HG02623 (cell line): ENCODE data around the gene NBEAL2.
"Not testable (repeated sequence)": the region's sequence is repeated elsewhere in the genome, so short reads cannot be mapped to it uniquely, and the experiment has no call there.

Experiments
- ATAC-seq: cut with Tn5 transposase; IDR thresholded peaks from one replicate; pipeline ENCODE4 v1.9.1; 2021; ENCODE audit warnings: moderate library complexity; ENCODE audit not compliant: unreplicated experiment

The NBEAL2 gene

DNA sequence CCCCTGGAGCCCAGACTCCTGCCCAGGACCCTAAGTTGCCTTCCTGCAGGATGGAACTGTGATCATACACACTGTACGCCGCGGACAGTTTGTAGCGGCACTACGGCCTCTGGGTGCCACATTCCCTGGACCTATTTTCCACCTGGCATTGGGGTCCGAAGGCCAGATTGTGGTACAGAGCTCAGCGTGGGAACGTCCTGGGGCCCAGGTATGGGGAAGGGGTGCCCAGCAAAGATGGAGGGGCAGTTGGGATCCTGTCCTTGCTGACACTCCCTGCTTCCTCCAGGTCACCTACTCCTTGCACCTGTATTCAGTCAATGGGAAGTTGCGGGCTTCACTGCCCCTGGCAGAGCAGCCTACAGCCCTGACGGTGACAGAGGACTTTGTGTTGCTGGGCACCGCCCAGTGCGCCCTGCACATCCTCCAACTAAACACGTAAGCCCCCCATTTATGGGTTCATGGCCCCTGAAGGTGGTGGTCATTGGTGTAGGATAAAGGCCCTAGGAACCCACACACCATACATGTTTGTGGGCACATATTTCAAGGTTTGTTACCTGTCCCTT lies 28.8 kb downstream of the NBEAL2 start:
- no peak for ATAC-seq

DNA sequence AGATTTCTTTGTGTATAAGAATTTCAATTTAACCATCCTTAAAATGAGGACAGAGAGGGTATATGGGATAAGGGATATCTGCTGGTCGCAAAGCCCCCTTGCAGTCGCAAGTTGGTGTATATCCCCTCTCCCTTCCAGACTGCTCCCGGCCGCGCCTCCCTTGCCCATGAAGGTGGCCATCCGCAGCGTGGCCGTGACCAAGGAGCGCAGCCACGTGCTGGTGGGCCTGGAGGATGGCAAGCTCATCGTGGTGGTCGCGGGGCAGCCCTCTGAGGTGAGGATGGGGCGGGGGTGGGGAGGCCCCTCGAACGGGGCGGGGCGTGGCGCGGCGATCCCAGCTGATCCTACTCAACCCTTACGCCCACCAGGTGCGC lies 29.4 kb downstream of the NBEAL2 start:
- ATAC-seq, result no peak

DNA sequence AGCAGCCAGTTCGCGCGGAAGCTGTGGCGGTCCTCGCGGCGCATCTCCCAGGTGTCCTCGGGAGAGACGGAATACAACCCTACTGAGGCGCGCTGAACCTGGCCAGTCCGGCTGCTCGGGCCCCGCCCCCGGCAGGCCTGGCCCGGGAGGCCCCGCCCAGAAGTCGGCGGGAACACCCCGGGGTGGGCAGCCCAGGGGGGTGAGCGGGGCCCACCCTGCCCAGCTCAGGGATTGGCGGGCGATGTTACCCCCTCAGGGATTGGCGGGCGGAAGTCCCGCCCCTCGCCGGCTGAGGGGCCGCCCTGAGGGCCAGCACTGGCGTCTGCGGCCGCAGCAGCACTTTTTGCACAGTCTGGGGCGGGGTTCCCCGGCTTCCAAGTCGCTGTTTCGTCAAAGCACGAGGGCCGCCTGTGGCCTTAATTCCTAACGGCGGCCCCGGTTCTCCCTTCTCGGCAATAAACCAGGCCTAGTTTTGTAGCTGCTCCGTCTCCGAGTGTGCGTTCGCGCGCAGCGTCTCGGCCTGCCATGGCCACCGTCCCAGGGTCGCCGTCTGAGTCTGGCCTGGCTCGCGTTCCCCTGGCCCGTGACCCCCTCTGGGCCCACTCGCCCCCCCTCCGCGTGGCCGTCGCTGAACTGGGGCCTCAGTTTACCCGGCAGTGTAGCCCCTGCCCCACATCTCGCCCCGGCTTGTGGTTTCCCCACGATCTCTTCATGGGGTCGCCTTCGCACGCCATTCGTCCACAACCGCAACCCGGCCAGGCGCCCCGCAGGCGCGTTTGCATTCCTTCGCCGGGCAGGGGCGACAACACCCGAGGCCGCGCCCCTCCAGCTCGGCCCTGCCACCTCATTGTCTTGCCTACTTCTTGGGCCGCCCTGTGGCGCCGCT lies 30.0 kb downstream of the NBEAL2 start:
- peak; percentile 69 for ATAC-seq

DNA sequence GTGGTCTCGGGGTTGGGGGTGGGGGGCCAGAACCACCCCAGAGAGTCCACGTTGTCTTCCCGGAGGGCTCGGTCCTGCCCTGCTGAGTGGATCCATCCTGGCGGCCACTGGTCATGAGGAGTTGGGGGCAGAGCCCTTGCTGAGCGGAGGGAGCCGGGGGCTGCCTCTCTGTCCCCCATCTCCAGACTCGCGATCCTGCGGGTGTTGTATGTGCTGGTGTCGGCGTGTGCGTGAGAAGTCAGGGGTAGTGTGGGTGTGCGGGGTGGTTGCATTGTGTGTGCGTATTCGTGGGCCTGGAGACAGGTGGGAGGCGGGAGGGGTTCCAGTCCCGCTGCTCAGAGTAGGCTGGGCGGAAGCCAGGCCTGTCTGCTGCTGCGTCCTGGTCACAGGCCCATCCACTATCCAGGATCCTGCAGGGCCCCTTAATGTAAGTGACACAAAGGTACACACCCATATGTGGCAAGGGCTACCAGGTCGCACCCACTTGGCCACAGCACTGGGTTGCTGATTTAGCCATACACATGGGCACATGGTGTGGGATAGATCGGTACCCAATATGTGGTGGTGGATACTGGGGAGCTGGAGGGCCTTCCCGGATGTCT lies 30.7 kb downstream of the NBEAL2 start:
- no peak for ATAC-seq

DNA sequence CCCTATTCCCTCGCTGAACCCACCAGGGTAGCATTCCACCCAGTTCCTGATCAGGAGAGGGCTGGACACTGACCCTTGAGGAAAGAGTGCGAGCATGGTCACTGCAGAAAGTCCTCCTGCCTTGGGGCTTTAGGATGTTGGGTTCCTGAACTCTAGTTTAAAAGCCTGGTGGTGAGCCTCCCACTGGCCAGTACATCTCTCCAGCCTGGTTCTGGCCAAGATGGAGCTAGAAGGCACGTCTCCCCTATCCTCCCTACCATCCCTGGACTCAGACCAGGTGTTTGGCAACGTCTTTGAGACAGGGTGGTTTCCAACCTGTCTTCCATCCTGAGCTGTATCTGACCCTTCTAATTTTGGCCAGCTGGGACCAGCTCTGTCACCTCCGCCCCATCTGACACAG lies 31.4 kb downstream of the NBEAL2 start:
- no peak for ATAC-seq

DNA sequence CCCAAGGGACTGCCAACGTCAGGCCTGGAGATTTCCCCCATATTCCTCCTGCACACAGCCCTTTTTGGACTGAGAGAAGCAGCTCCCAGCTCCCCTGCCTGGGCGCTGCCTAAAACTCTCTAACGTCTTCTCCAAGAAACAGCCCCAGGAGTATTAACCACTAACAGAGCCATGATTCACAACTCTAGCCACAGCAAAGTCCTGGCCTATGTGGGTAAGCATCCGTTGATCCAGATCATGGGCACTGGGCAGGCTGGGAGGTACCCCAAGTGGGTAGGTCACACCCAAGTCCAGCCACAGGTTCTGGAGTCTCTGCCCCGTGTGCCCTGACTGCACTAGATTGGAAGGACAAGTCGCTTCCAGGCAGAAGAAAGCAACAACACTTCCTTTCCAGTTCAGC lies 31.9 kb downstream of the NBEAL2 start:
- ATAC-seq, result no peak

DNA sequence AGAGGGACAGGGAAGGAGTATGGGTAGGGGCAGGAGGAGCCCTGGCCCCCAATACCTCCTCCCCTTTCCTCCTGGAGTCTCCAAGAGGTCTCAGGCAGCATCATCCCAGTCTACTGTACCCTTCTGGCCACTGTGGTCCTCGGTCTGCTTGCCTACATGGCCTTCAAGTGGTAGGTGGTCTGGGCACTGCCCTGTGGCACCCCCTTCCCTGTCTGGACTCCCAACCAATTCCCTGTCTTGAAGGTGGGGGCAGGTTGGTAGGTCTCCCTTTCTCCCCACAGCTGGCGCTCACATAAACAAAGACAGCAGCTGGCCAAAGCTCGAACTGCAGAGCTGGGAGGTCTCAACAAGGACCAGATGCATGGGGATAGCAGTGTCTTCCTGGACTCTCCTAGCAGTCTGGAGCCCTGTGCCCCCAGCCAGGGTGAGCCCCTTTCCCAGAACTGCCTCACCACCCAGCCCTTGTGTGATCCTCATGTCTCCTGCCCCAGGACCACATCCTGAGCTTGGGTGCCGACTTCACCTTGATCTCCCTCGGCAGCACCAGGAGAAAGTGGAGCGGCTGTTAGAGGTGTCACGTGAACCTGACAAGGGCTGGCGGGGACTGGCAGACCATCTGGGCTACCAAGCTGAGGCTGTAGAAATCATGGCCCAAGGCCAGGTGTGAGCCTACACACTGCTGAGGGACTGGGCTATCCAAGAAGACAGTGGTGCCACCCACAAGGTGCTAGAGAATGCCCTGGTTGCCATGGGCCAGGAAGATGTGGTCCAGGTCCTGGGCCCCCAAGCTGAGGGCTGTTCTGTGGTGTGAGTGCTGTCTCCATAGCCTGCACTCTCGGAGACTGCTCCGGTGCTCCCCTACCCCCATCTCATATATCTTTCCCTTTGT lies 33.1 kb downstream of the NBEAL2 start:
- no peak for ATAC-seq

DNA sequence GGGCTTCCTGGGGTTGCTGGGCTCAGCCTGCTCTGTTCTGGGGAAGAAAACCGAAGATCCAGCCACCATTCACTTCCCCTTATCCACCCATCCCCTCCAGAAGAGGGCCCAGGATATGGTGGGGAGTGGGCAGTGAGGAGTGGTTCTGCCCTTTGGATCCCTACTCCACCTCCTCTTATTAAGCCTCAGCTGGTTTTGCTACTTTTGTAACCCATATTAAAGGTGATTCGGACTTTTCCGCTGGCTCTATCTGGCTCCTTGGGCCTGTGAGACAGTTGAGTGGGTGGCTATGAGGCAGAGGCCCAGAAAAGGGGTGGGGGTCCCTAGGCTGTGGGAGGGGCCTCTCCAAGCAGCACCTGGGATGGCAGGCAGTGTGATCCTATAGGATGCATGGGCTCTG lies 33.8 kb downstream of the NBEAL2 start:
- ATAC-seq, result no peak

DNA sequence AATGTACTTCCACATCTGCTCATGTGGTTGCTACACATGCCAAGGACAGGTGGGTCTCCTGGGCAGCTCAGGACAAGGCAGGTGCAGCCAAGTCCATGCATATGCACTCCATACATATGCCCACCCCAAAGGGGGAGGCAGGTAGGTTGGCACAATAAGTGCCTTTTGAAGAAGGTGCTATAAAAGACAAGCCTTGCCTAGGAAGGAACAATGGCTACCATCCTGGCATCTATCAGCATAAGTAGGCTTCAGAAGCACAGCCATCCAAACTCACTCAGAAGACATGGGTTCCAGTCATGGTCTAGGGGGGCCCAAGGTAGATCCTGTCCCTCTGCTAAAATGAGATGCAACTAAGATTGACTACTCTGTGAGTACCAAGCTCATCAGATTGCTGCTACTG lies 34.6 kb downstream of the NBEAL2 start:
- ATAC-seq, result no peak

DNA sequence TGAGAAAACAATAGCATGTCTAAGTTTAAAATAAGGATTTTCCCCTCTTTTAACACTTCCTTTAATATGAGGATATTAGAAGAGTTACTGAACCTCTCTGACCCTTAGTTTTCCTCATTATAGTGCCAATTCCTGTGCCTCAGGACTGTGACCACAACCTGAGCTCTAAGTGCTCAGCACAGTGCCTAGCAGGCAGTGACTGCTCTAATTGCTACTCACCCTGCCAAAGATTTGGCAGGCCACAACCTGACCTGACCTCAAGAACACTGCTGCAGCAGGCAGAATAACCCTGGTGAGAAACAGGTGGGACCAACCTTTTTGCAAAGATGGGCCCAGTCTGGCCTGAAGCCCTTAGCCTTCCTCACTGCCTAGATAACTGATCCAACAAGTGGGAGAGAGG lies 35.7 kb downstream of the NBEAL2 start:
- no peak for ATAC-seq

DNA sequence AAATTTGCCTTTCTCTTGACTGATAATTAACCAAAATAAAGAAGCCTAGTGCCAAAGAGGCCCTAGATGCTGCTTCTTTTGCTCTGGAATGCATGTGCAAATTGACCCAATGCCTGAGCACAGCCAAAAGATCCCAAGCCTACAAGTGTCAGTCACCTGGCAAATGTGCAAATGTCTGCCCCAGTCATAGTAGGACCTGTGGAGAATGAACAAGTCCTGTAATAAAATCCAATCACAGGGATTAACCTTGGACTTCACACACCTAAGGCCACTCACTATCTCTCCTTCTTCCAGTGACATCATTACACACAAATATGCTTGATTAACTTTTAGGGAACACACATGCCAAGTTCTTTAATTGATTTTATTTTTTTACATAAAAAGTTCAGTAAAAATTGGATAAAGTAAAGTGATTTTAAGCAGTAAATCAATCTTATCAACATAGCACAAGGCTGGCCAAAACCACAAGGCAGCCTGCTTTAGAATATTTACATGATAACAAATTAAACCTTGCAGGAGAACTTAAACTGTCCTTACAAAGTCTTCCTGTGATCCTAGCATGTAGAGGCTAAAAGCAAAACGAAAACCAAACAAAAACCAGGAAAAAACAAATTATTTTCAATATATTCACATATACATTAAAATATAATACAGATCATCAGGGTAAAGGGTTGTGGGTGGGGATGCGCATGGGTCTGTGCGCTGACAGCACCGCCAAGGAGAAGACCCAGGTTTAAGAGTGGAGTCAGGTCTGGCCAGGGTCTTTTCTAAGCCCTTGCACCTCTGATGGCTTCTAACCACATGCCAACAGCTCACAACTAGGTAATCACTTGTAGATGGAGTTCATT lies 36.8 kb downstream of the NBEAL2 start:
- ATAC-seq, result no peak

DNA sequence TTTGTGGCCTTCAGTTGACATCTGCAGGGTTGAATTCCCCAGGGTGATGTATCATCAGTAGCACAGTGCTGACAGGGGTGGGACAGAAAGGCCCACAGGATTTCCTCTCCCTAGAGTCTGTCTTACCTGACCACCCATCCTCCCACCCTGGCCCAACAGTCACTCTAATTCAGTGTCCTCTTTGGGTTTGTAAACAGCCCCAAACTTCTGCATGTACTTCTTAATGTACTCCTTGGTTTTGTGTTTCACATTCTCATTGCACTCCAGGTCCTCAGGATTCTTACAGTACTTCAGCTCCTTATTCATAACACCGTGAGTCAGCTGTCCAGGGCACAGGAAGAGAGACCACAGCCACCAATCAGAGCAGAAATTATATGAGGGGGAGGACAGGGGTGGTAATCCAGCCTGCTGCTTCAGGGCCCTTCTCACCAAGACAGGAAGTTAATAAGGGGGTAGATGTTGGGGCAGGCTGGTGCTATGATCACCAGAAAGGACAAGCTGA lies 37.5 kb downstream of the NBEAL2 start:
- ATAC-seq, result no peak

DNA sequence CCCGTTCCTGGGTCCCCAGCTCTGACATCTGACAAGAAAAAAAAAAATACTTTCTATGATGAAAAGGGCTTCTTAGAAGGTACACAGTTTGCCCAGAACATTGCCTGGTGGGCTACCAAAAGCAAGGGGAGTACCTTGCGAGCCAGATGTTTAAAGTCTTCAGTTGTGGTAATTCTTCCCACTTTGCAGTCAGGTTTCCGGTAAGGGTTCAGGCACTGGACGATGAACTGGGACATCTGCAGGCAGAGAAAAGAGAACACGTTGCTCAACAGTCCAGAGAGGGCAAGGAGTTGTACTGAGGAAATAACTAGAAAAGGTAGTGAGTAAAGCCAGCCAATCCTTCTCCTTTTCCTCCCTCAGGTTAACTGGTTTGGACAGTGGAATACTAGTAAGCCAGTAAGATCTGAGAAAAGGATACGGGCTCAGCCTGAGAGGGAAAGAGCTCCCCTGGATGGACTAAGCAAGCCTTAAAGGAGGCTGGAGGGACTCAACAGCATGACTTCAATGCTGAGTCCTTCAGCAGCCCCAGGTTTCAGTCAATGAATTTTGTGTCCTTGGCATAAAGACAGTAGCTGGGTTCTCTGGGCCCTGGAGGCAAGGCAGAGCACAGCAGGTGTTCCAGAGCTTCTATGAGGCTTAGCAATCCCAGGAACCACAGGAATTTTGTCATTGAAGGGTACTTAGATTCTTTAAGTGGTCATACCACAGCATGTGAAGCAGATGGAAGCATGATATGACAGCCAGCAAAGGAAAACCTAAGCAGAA lies 38.2 kb downstream of the NBEAL2 start:
- no peak for ATAC-seq

DNA sequence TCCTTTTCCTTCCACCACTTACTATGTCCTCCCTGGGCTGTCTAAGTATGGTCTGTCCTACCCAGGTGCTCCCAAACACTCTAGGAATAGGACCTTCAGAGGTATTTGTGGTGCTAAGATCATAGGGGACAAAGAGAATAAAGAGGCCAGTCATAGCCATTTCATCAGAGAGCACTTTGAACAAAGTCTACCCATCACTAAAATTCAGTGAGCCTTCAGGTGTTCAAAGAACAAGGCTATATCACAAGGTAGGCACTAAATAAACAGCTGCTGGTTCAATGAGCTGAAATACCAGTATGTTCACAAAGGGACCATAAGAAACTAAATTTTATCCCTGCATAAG lies 38.8 kb downstream of the NBEAL2 start:
- ATAC-seq, result no peak

DNA sequence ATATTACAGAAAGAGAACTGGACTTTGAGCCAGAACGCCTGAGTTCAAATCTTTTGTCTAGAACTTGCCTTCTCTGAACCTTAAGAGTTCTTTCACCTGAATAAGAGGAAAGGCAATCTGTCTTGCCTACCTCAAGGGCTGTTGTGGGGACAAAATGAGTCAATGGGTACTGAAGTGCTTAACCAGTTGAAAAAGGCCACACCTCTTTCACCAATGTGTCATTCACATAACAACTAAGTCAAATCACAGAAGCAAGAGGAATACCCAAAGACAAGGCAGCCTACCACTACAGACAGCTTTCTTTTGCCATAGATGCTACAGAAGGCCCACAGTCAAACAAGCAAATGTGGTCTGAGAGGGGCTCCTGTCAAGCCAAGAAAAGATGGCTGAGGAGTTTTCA lies 39.7 kb downstream of the NBEAL2 start:
- ATAC-seq, result no peak

DNA sequence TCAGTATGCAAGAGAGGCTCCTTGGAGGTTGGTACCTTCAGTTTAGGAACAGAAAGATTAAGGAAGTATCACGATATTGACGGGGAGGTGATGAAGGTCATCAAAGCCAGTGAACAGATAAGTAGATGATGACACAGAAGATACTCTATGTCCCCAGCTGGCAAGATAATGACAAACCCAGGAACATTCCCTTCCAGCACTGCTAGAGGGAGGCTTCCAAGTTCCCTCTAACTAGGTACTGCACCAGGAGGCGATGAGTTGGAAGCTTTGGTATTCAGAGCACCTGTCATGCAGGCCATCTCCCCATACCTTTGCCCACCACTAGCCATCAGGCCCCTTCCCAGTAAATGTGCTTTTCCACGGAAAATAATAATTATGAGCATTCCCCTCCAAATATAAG lies 40.8 kb downstream of the NBEAL2 start:
- no peak for ATAC-seq

DNA sequence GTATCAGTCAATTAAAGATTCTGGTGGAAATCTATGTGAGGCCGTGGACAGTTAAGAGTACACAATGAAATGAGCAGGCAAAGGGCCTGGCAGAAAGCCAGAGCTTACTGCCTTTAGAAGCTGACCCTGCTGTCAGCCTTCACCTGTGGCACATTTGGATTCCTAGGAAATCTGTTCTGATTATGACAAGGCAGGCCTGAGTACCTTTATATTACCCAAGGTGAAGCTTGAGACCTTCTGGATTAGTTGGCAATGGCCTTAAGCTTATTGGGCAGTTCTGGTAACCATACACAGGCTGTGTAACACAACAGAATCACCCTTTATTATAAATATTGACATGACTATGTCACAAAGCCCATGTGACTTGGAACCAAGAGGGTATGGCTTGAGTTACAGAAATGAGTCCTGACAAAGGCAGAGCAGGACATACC lies 43.2 kb downstream of the NBEAL2 start:
- ATAC-seq, result no peak

DNA sequence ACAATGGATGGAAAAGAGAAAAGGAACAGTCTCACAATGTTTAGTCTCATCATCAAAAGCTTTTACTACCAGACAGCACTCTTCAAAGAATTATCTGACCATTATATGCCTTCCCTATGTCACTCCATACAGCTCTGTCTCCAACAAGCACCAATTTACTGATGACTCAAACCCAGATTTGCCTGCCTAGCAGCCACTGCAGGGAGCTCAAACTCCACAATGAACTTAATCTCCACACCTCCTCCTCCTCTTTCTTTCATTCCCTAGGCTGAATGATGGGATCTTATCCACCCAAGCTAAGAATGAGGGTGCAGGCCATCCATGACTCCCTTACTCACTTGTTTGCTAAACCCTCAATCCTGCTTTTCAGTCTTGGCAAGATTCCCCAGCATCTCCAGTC lies 45.5 kb downstream of the NBEAL2 start:
- no peak for ATAC-seq

DNA sequence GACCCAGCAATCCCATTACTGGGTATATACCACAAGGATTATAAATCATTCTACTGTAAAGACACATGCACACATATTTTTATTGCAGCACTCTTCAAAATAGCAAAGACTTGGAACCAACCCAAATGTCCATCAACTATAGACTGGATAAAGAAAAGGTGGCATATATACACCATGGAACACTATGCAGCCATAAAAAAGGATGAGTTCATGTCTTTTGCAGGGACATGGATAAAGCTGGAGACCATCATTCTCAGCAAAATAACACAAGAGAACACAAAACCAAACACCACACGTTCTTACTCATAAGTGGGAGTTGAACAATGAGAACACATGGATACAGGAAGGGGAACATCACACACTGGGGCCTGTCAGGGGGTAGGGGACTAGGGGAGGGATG lies 47.0 kb downstream of the NBEAL2 start:
- ATAC-seq, result not testable (repeated sequence)

DNA sequence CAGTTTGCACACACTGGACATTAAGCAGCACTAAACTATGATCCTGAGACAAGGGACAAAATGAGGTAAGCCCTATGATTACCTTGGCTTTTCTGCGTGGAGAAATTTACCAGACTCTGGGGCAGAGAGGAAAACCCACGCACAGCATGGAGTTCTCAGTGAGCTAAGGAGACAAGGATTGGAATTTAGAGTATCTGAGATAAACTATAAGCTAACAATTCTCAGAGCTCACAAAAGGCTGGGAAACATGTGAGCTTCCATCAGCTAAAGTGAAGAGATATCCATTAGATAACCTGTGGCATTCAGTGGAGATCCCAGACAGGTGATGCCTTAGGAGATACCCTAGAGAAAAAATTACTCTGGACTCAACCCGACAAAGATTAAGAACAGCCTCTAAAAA lies 48.7 kb downstream of the NBEAL2 start:
- no peak for ATAC-seq
